ENCODE data around the gene FAM131A.
"Not testable (repeated sequence)": the region's sequence is repeated elsewhere in the genome, so short reads cannot be mapped to it uniquely, and the experiment has no call there.

Gene FAM131A

GRCh38 chr3:184317201-184317600 is 20.2 kb upstream of the FAM131A start:
- DNase-seq: no peak

- DNase-seq: no peak
These were observed 17.3 kb upstream of the FAM131A start for GRCh38 chr3:184320104-184320445.

- DNase-seq: no peak
These were observed 15.7 kb upstream of the FAM131A start for GRCh38 chr3:184321666-184322065.

- no peak for DNase-seq
These were observed 14.5 kb upstream of the FAM131A start for GRCh38 chr3:184322731-184323487.

GRCh38 chr3:184323696-184324095 is 13.7 kb upstream of the FAM131A start:
- DNase-seq: no peak

GRCh38 chr3:184325269-184325668 is 12.1 kb upstream of the FAM131A start:
- DNase-seq: no peak

- DNase-seq: no peak
These were observed 11.6 kb upstream of the FAM131A start for GRCh38 chr3:184325715-184326369.

GRCh38 chr3:184327171-184327570 is 10.2 kb upstream of the FAM131A start:
- no peak for DNase-seq

GRCh38 chr3:184328516-184328915 is 8.9 kb upstream of the FAM131A start:
- no peak for DNase-seq

- no peak for DNase-seq
These were observed 4.9 kb upstream of the FAM131A start for GRCh38 chr3:184332370-184333090.

- no peak for DNase-seq
These were observed 4.2 kb upstream of the FAM131A start for GRCh38 chr3:184333190-184333589.

- DNase-seq: no peak
These were observed 3.7 kb upstream of the FAM131A start for GRCh38 chr3:184333700-184334099.

GRCh38 chr3:184334470-184335158 is 2.8 kb upstream of the FAM131A start:
- no peak for DNase-seq

- no peak for DNase-seq
These were observed 2.1 kb upstream of the FAM131A start for GRCh38 chr3:184335291-184335660.

- DNase-seq: peak; percentile 15
These were observed 1.5 kb upstream of the FAM131A start for GRCh38 chr3:184335661-184336546.

GRCh38 chr3:184336547-184337398 is 627 bp upstream of the FAM131A start:
- DNase-seq: no peak

- DNase-seq: no peak
These were observed 581 bp downstream of the FAM131A start for GRCh38 chr3:184337981-184338380.

- peak; percentile 82 for DNase-seq
These were observed 1.1 kb downstream of the FAM131A start for GRCh38 chr3:184338511-184338945.

- DNase-seq: no peak
These were observed 1.6 kb downstream of the FAM131A start for GRCh38 chr3:184339001-184339400.

- DNase-seq: not testable (repeated sequence)
These were observed 2.2 kb downstream of the FAM131A start for GRCh38 chr3:184339451-184340135.

- DNase-seq: no peak
These were observed 4.5 kb downstream of the FAM131A start for GRCh38 chr3:184341925-184342324.
